ENCODE data around the gene LHFPL3. TPM values are rescaled to one million over a fixed set of nuclear protein-coding genes. Genes with fewer than 3 reads are reported as not detected.

The LHFPL3 gene
- polyA plus RNA-seq, 1 of the 3 experiments (the other 2 are of a cell fraction), result not detected

GRCh38 chr7:104299323-104299722, 29.1 kb upstream of the LHFPL3 start:
- no peaks in the 10 kb centered on the region for H3K27me3 ChIP-seq (ENCODE audit: insufficient read depth)
- no peak overlapping the region for H3K9ac ChIP-seq
- H3K4me2 ChIP-seq, result no peak overlapping the region
- TF ChIP-seq POLR2AphosphoS5 (IDR thresholded peaks at IDR 0.05; ENCODE audit: low read depth, low read length) (no peak), MAX (IDR thresholded peaks at IDR 0.05; ENCODE audit: low read depth) (no peak), RCOR1 (IDR thresholded peaks at IDR 0.05; ENCODE audit: low read length) (no peak), MEF2A (IDR thresholded peaks at IDR 0.05; ENCODE audit: borderline replicate concordance, low read depth) (no peak), EP300 (IDR thresholded peaks at IDR 0.05; ENCODE audit: borderline replicate concordance in 1 of 2, low read depth in 1 of 2, low read length in 1 of 2) (no peak)
- TF ChIP-seq, protein P1, sequence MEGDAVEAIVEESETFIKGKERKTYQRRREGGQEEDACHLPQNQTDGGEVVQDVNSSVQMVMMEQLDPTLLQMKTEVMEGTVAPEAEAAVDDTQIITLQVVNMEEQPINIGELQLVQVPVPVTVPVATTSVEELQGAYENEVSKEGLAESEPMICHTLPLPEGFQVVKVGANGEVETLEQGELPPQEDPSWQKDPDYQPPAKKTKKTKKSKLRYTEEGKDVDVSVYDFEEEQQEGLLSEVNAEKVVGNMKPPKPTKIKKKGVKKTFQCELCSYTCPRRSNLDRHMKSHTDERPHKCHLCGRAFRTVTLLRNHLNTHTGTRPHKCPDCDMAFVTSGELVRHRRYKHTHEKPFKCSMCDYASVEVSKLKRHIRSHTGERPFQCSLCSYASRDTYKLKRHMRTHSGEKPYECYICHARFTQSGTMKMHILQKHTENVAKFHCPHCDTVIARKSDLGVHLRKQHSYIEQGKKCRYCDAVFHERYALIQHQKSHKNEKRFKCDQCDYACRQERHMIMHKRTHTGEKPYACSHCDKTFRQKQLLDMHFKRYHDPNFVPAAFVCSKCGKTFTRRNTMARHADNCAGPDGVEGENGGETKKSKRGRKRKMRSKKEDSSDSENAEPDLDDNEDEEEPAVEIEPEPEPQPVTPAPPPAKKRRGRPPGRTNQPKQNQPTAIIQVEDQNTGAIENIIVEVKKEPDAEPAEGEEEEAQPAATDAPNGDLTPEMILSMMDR (IDR thresholded peaks at IDR 0.05), result no peak
- no peak overlapping the region for H3K4me3 ChIP-seq (ENCODE audit: low read depth in 2 of 2, low read length in 1 of 2)
- DNase-seq, result no peak
- 7% methylated on average over 3 of the region's 3 CpGs for WGBS (ENCODE audit: low lambda C conversion rate)
- no peaks in the 10 kb centered on the region for H3K79me2 ChIP-seq (ENCODE audit: insufficient read depth)
- H3K9me3 ChIP-seq, result no peaks in the 10 kb centered on the region
- no peaks in the 10 kb centered on the region for H3K4me1 ChIP-seq (ENCODE audit: control insufficient read depth in 1 of 2, insufficient read depth in 2 of 2, low read depth in 1 of 2, low read length in 1 of 2)
- no peaks in the 10 kb centered on the region for H3K36me3 ChIP-seq (replicated peaks in 1 of 2; ENCODE audit: control insufficient read depth in 1 of 2, insufficient read depth in 2 of 2, low read length in 1 of 2)
- no peak overlapping the region for H3K27ac ChIP-seq (ENCODE audit: low read depth in 2 of 2, low read length in 1 of 2)
- CTCF ChIA-PET, result interaction anchor here (0.7 to 2.2 kb wide), 3 partner anchors 10 to 31 kb away, joined by 3 to 9 read pairs (median 5); no protein-coding TSS in a partner anchor
- no peak overlapping the region for H2AFZ ChIP-seq (ENCODE audit: low read depth)
- no peaks in the 10 kb centered on the region for H3F3A ChIP-seq (replicated peaks; ENCODE audit: insufficient read depth)
- no peaks in the 10 kb centered on the region for H3K9me2 ChIP-seq
- H4K20me1 ChIP-seq (ENCODE audit: insufficient read depth), result no peaks in the 10 kb centered on the region
- POLR2A ChIA-PET, result no interaction called here

GRCh38 chr7:104299777-104300176, 28.6 kb upstream of the LHFPL3 start:
- H3K4me3 ChIP-seq (ENCODE audit: low read depth in 2 of 2, low read length in 1 of 2), result no peak overlapping the region
- H3F3A ChIP-seq (replicated peaks; ENCODE audit: insufficient read depth), result no peaks in the 10 kb centered on the region
- H3K9me3 ChIP-seq, result no peaks in the 10 kb centered on the region
- no peak for TF ChIP-seq MEF2A (IDR thresholded peaks at IDR 0.05; ENCODE audit: borderline replicate concordance, low read depth)
- no peak for TF ChIP-seq POLR2AphosphoS5 (IDR thresholded peaks at IDR 0.05; ENCODE audit: low read depth, low read length)
- no peak for TF ChIP-seq ELF1 (IDR thresholded peaks at IDR 0.05)
- no peak for TF ChIP-seq YY1 (IDR thresholded peaks at IDR 0.05; ENCODE audit: low read depth)
- no peak for TF ChIP-seq GATA2 (CRISPR knock-in tag; IDR thresholded peaks at IDR 0.05)
- TF ChIP-seq JUND (IDR thresholded peaks at IDR 0.05), result no peak
- TF ChIP-seq, protein P1 (IDR thresholded peaks at IDR 0.05), result no peak
- no peak for TF ChIP-seq EP300 (IDR thresholded peaks at IDR 0.05; ENCODE audit: borderline replicate concordance in 1 of 2, low read depth in 1 of 2, low read length in 1 of 2)
- TF ChIP-seq TEAD4 (IDR thresholded peaks at IDR 0.05; ENCODE audit: borderline replicate concordance, insufficient read depth), result no peak
- TF ChIP-seq, protein P2, sequence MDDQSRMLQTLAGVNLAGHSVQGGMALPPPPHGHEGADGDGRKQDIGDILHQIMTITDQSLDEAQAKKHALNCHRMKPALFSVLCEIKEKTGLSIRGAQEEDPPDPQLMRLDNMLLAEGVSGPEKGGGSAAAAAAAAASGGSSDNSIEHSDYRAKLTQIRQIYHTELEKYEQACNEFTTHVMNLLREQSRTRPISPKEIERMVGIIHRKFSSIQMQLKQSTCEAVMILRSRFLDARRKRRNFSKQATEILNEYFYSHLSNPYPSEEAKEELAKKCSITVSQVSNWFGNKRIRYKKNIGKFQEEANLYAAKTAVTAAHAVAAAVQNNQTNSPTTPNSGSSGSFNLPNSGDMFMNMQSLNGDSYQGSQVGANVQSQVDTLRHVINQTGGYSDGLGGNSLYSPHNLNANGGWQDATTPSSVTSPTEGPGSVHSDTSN (IDR thresholded peaks at IDR 0.05), result no peak
- no peak for TF ChIP-seq GABPA (IDR thresholded peaks at IDR 0.05; ENCODE audit: low read depth)
- TF ChIP-seq FOXM1 (IDR thresholded peaks at IDR 0.05; ENCODE audit: low read depth), result no peak
- POLR2A ChIA-PET, result no interaction called here
- no peak overlapping the region for H3K9ac ChIP-seq
- DNase-seq, result no peak
- H3K9me2 ChIP-seq, result no peaks in the 10 kb centered on the region
- no peak overlapping the region for H3K27ac ChIP-seq (ENCODE audit: low read depth in 2 of 2, low read length in 1 of 2)
- H3K4me1 ChIP-seq (ENCODE audit: control insufficient read depth in 1 of 2, insufficient read depth in 2 of 2, low read depth in 1 of 2, low read length in 1 of 2), result no peaks in the 10 kb centered on the region
- no peaks in the 10 kb centered on the region for H4K20me1 ChIP-seq (ENCODE audit: insufficient read depth)
- no peaks in the 10 kb centered on the region for H3K79me2 ChIP-seq (ENCODE audit: insufficient read depth)
- 0% methylated on average over 4 of the region's 4 CpGs for WGBS (ENCODE audit: low lambda C conversion rate)
- no peak overlapping the region for H2AFZ ChIP-seq (ENCODE audit: low read depth)
- CTCF ChIA-PET, result interaction anchor here (2.2 kb wide), 1 partner anchor 10 kb away, joined by 5 read pairs; no protein-coding TSS in a partner anchor
- H3K27me3 ChIP-seq (ENCODE audit: insufficient read depth), result no peaks in the 10 kb centered on the region
- H3K36me3 ChIP-seq (replicated peaks in 1 of 2; ENCODE audit: control insufficient read depth in 1 of 2, insufficient read depth in 2 of 2, low read length in 1 of 2), result no peaks in the 10 kb centered on the region
- H3K4me2 ChIP-seq, result no peak overlapping the region

Data from SK-N-SH (cell line).